NCI-H226 (cell line): Measurements from ENCODE around the gene WDR20.

Experiments used
- DNase-seq: peaks from one replicate; pipeline ENCODE4 v3.0.0-alpha.2; 2015

The WDR20 gene

GRCh38 chr14:102201353-102201738 lies 61.6 kb downstream of the WDR20 start:
- DNase-seq: no peak

GRCh38 chr14:102201776-102202175 lies 62.1 kb downstream of the WDR20 start:
- no peak for DNase-seq

GRCh38 chr14:102202944-102203343 lies 63.2 kb downstream of the WDR20 start:
- no peak for DNase-seq

GRCh38 chr14:102203382-102203781 lies 63.7 kb downstream of the WDR20 start:
- no peak for DNase-seq

- no peak for DNase-seq
These were observed 65.9 kb downstream of the WDR20 start for GRCh38 chr14:102205560-102205959.

- no peak for DNase-seq
These were observed 67.2 kb downstream of the WDR20 start for GRCh38 chr14:102206918-102207317.

GRCh38 chr14:102207831-102208365 lies 68.2 kb downstream of the WDR20 start:
- DNase-seq: no peak

GRCh38 chr14:102208741-102209140 lies 69.0 kb downstream of the WDR20 start:
- DNase-seq: no peak

- no peak for DNase-seq
These were observed 69.7 kb downstream of the WDR20 start for GRCh38 chr14:102209224-102209966.

- no peak for DNase-seq
These were observed 70.8 kb downstream of the WDR20 start for GRCh38 chr14:102210421-102211042.

GRCh38 chr14:102211240-102211639 lies 71.5 kb downstream of the WDR20 start:
- DNase-seq: no peak

GRCh38 chr14:102212356-102212755 lies 72.7 kb downstream of the WDR20 start:
- DNase-seq: no peak

GRCh38 chr14:102212845-102213244 lies 73.1 kb downstream of the WDR20 start:
- DNase-seq: no peak

- no peak for DNase-seq
These were observed 73.8 kb downstream of the WDR20 start for GRCh38 chr14:102213470-102213869.

GRCh38 chr14:102213984-102214658 lies 74.4 kb downstream of the WDR20 start:
- no peak for DNase-seq

- DNase-seq: no peak
These were observed 75.4 kb downstream of the WDR20 start for GRCh38 chr14:102215071-102215470.

GRCh38 chr14:102215576-102216250 lies 76.0 kb downstream of the WDR20 start:
- no peak for DNase-seq

GRCh38 chr14:102217399-102217798 lies 77.7 kb downstream of the WDR20 start:
- DNase-seq: no peak

- no peak for DNase-seq
These were observed 78.3 kb downstream of the WDR20 start for GRCh38 chr14:102217987-102218421.

GRCh38 chr14:102218688-102219087 lies 79.0 kb downstream of the WDR20 start:
- DNase-seq: no peak

GRCh38 chr14:102219316-102219715 lies 79.6 kb downstream of the WDR20 start:
- no peak for DNase-seq

GRCh38 chr14:102220031-102220430 lies 80.3 kb downstream of the WDR20 start:
- DNase-seq: no peak

- no peak for DNase-seq
These were observed 81.3 kb downstream of the WDR20 start for GRCh38 chr14:102221026-102221425.
